H9 (cell line): ENCODE results near the gene TFIP11. TPM values are rescaled to one million over a fixed set of nuclear protein-coding genes. Genes with fewer than 3 reads are reported as not detected.

Experiments
- DNase-seq: peaks from one replicate; pipeline ENCODE4 v3.0.0-alpha.2; 2017
- H2AFZ ChIP-seq: one replicate; pipeline ENCODE4 v1.6.1; 2013; ENCODE audit warnings: mild to moderate bottlenecking, low read length, control low read depth, moderate library complexity
- H2AK5ac ChIP-seq: 2 replicates; pipeline ENCODE4 v1.6.1; 2013; ENCODE audit warnings: low read length, control low read depth, mixed read lengths; ENCODE audit not compliant: insufficient read length
- H2BK120ac ChIP-seq: one replicate; pipeline ENCODE4 v1.6.1; 2013; ENCODE audit warnings: low read depth, mild to moderate bottlenecking, low read length, control low read depth, inconsistent platforms; ENCODE audit not compliant: poor library complexity, severe bottlenecking
- H2BK12ac ChIP-seq: 2 replicates; pipeline ENCODE4 v1.6.1; 2013; ENCODE audit warnings: low read length, control low read depth, mixed read lengths, low read depth; ENCODE audit not compliant: insufficient read length
- H2BK15ac ChIP-seq: 2 replicates; pipeline ENCODE4 v1.6.1; 2013; ENCODE audit warnings: low read depth, low read length, control low read depth
- H2BK20ac ChIP-seq: one replicate; pipeline ENCODE4 v1.6.1; 2013; ENCODE audit warnings: low read depth, mild to moderate bottlenecking, low read length, control low read depth, inconsistent platforms; ENCODE audit not compliant: poor library complexity, severe bottlenecking
- H2BK5ac ChIP-seq: 2 replicates; pipeline ENCODE4 v1.6.1; 2013; ENCODE audit warnings: low read length, control low read depth, mixed read lengths; ENCODE audit not compliant: insufficient read length
- H3K14ac ChIP-seq: 2 replicates; pipeline ENCODE4 v1.6.1; 2013; ENCODE audit warnings: low read length, control low read depth; ENCODE audit not compliant: insufficient read depth
- H3K18ac ChIP-seq: 2 replicates; pipeline ENCODE4 v1.6.1; 2013; ENCODE audit warnings: low read depth, mild to moderate bottlenecking, mixed read lengths, low read length, control low read depth; ENCODE audit not compliant: insufficient read length
- H3K23ac ChIP-seq: 2 replicates; pipeline ENCODE4 v1.6.1; 2013; ENCODE audit warnings: low read length, control low read depth, mixed read lengths, low read depth; ENCODE audit not compliant: insufficient read length
- H3K23me2 ChIP-seq: 2 replicates; pipeline ENCODE4 v1.6.1; 2013; ENCODE audit warnings: low read depth, mild to moderate bottlenecking, mixed read lengths, low read length, control low read depth; ENCODE audit not compliant: insufficient read length, poor library complexity, severe bottlenecking
- H3K27ac ChIP-seq: 2 replicates; pipeline ENCODE4 v1.5.1; 2013; ENCODE audit warnings: low read length, control low read depth, mixed read lengths, low read depth; ENCODE audit not compliant: insufficient read length
- H3K27me3 ChIP-seq: 2 replicates; pipeline ENCODE4 v1.6.1; 2013; ENCODE audit warnings: low read length, control low read depth, inconsistent platforms; ENCODE audit not compliant: insufficient read depth
- H3K4ac ChIP-seq: 2 replicates; pipeline ENCODE4 v1.6.1; 2013; ENCODE audit warnings: low read depth, mild to moderate bottlenecking, control low read depth, inconsistent platforms, low read length, moderate library complexity
- H3K4me1 ChIP-seq: 2 replicates; pipeline ENCODE4 v1.6.1; 2013; ENCODE audit warnings: low read length, control low read depth, inconsistent platforms; ENCODE audit not compliant: insufficient read depth
- H3K4me2 ChIP-seq: 2 replicates; pipeline ENCODE4 v1.6.1; 2013; ENCODE audit warnings: low read length, control low read depth, mixed read lengths; ENCODE audit not compliant: insufficient read length, insufficient read depth
- H3K56ac ChIP-seq: 2 replicates; pipeline ENCODE4 v1.6.1; 2013; ENCODE audit warnings: low read depth, mild to moderate bottlenecking, mixed read lengths, low read length, control low read depth; ENCODE audit not compliant: insufficient read length
- H3K79me1 ChIP-seq: 2 replicates; pipeline ENCODE4 v1.6.1; 2013; ENCODE audit warnings: low read depth, mild to moderate bottlenecking, moderate library complexity, low read length, control low read depth, inconsistent platforms; ENCODE audit not compliant: insufficient read depth, poor library complexity, severe bottlenecking
- H3K79me2 ChIP-seq: 2 replicates; pipeline ENCODE4 v1.6.1; 2013; ENCODE audit warnings: low read length, control low read depth, inconsistent platforms; ENCODE audit not compliant: insufficient read depth
- H3K9ac ChIP-seq: 2 replicates; pipeline ENCODE4 v1.6.1; 2013; ENCODE audit warnings: low read length, control low read depth, mixed read lengths; ENCODE audit not compliant: insufficient read length; ENCODE audit errors: extremely low read depth
- H3K9me3 ChIP-seq: one replicate; pipeline ENCODE4 v1.6.1; 2013; ENCODE audit warnings: low read depth, low read length, inconsistent platforms; ENCODE audit not compliant: control insufficient read depth
- H3T11ph ChIP-seq: one replicate; pipeline ENCODE4 v1.6.1; 2013; ENCODE audit warnings: mild to moderate bottlenecking, low read length, control low read depth, inconsistent platforms
- H4K20me1 ChIP-seq: one replicate; pipeline ENCODE4 v1.6.1; 2013; ENCODE audit not compliant: control insufficient read depth, insufficient read length, insufficient read depth
- H4K5ac ChIP-seq: 2 replicates; pipeline ENCODE4 v1.6.1; 2013; ENCODE audit warnings: low read depth, mild to moderate bottlenecking, mixed read lengths, low read length, control low read depth; ENCODE audit not compliant: insufficient read length
- H4K8ac ChIP-seq: replicated peaks from 2 replicates; pipeline ENCODE4 v1.6.1; 2013; ENCODE audit warnings: low read length, control low read depth, mixed read lengths, low read depth; ENCODE audit not compliant: insufficient read length
- H4K91ac ChIP-seq: 2 replicates; pipeline ENCODE4 v1.6.1; 2013; ENCODE audit warnings: low read depth, mild to moderate bottlenecking, moderate library complexity, mixed read lengths, low read length, control low read depth; ENCODE audit not compliant: insufficient read length
- H3K27ac Mint-ChIP-seq, 3 experiments: 2 replicates in 2 of 3; 3 replicates in 1 of 3; pipeline ENCODE4 v1.8.0; 2020 to 2021; ENCODE audit warnings: mixed read lengths in 3 of 3, mild to moderate bottlenecking in 1 of 3, moderate library complexity in 1 of 3
- H3K27me3 Mint-ChIP-seq: 2 replicates; pipeline ENCODE4 v1.8.0; 2021; ENCODE audit warnings: low read depth, mild to moderate bottlenecking, moderate library complexity, mixed read lengths
- H3K36me3 Mint-ChIP-seq, 3 experiments: 2 replicates in 2 of 3; 3 replicates in 1 of 3; pipeline ENCODE4 v1.8.0; 2020 to 2021; ENCODE audit warnings: low read depth in 3 of 3, mixed read lengths in 3 of 3; ENCODE audit not compliant: insufficient read depth in 1 of 3
- H3K4me1 Mint-ChIP-seq, 2 experiments: 2 replicates each; pipeline ENCODE4 v1.8.0; 2020; ENCODE audit warnings: mixed read lengths in 2 of 2
- H3K4me3 Mint-ChIP-seq, 2 experiments: 2 replicates in 1 of 2; 3 replicates in 1 of 2; pipeline ENCODE4 v1.8.0; 2020 to 2021; ENCODE audit warnings: mild to moderate bottlenecking in 2 of 2, mixed read lengths in 2 of 2, moderate library complexity in 1 of 2
- H3K9me3 Mint-ChIP-seq, 2 experiments: 2 replicates in 1 of 2; 3 replicates in 1 of 2; pipeline ENCODE4 v1.8.0; 2020; ENCODE audit warnings: mild to moderate bottlenecking in 2 of 2, mixed read lengths in 2 of 2, moderate library complexity in 1 of 2
- CTCF ChIP-seq: fragments of 200-600 bp; sonication (generic); conservative IDR thresholded peaks from 3 replicates; pipeline ENCODE4 v1.8.0; 2021; ENCODE audit warnings: antibody characterized with exemption, mild to moderate bottlenecking
- WGBS: extraction: QIAGEN DNeasy Blood & Tissue Kit; methylation state at CpG from one replicate; pipeline ENCODE4 v1.1.7; 2013; ENCODE audit warnings: missing lambda C conversion rate, low lambda C conversion rate, mixed read lengths; ENCODE audit not compliant: insufficient read length; ENCODE audit errors: extremely low coverage; 5-methylcytosine and 5-hydroxymethylcytosine counted together
- total RNA-seq: library from RNA; stranded (reverse); gene quantifications from 2 replicates; pipeline ENCODE4 v1.2.1, GENCODE V29; 2021

The TFIP11 gene
- total RNA-seq, 1 experiment from 2014 or later: 36.4 TPM

GRCh38 chr22:26481112-26481693 lies 31.1 kb downstream of the TFIP11 start:
- Histone ChIP-seq H2BK5ac (no peak overlapping the region), H3K4me2 (peak overlapping the region; percentile 4), H2AK5ac (no peak overlapping the region), H3K18ac (no peak overlapping the region), H4K20me1 (no peaks in the 10 kb centered on the region), H2BK20ac (no peak overlapping the region), H3K23me2 (no peaks in the 10 kb centered on the region), H3K4me1 (no peaks in the 10 kb centered on the region; the same call in 1 of the 2 replicates), H3T11ph (no peak overlapping the region), H2BK12ac (no peak overlapping the region), H3K14ac (no peak overlapping the region), H4K5ac (no peak overlapping the region), H3K9ac (no peak overlapping the region), H4K8ac (no peak overlapping the region), H3K23ac (no peak overlapping the region), H4K91ac (no peak overlapping the region), H3K4ac (no peak overlapping the region), H2BK120ac (no peak overlapping the region), H3K27ac (no peak overlapping the region), H3K27me3 (no peaks in the 10 kb centered on the region), H3K9me3 (no peaks in the 10 kb centered on the region), H2BK15ac (no peak overlapping the region), H3K79me1 (peaks cover 10% of the 10 kb centered on the region), H3K56ac (no peak overlapping the region), H2AFZ (no peak overlapping the region), H3K79me2 (peaks cover 5% of the 10 kb centered on the region; the same call in 1 of the 2 replicates)
- H3K4me3 Mint-ChIP-seq: peak overlapping the region in 1 of 2 experiments; percentile 4; a peak in 1 of 5 replicates
- no peak for TF ChIP-seq CTCF
- no CpG with 5 or more reads among the region's 6 CpGs for WGBS
- no peaks in the 10 kb centered on the region for H3K27me3 Mint-ChIP-seq
- DNase-seq: no peak
- H3K36me3 Mint-ChIP-seq: peaks cover 10 to 41% (median 31%) of the 10 kb centered on the region in 3 experiments; a peak in 6 of 7 replicates
- peak overlapping the region in 1 of 3 experiments; percentile 2; a peak in 1 of 7 replicates for H3K27ac Mint-ChIP-seq
- peaks cover 43 to 44% of the 10 kb centered on the region in 2 experiments for H3K4me1 Mint-ChIP-seq
- H3K9me3 Mint-ChIP-seq: no peaks in the 10 kb centered on the region; a peak in 1 of 5 replicates
